ENCODE results near the gene KANK4. TPM values are rescaled to one million over a fixed set of nuclear protein-coding genes. Genes with fewer than 3 reads are reported as not detected.

KANK4 gene
- total and polyA plus RNA-seq, 8 donors, result 2.4 to 12.5 (median 8.6) TPM

- H3K27me3 ChIP-seq, result no peaks in the 10 kb centered on the region
- no peaks in the 10 kb centered on the region for H3K9me3 ChIP-seq
- TF ChIP-seq CTCF (IDR thresholded peaks at IDR 0.05), result no peak
- intact Hi-C loops (cut with DNase I), result no loop called here
- H3K36me3 ChIP-seq, result no peaks in the 10 kb centered on the region
- ATAC-seq (no peak), FAIRE-seq (no peak), DNase-seq (no peak)
- H3K27ac ChIP-seq, result no peak overlapping the region
- no peaks in the 10 kb centered on the region for H3K4me1 ChIP-seq
- 71 to 82% methylated on average over 6 of the region's 6 CpGs for WGBS, 2 donors
- H3K4me3 ChIP-seq, result no peak overlapping the region
Observed at GRCh38 chr1:62213075-62213914, 105.9 kb downstream of the KANK4 start.

- intact Hi-C loops (cut with DNase I), result no loop called here
- Histone ChIP-seq H3K27me3 (no peaks in the 10 kb centered on the region), H3K9me3 (no peaks in the 10 kb centered on the region), H3K4me3 (no peak overlapping the region), H3K4me1 (no peaks in the 10 kb centered on the region), H3K36me3 (no peaks in the 10 kb centered on the region), H3K27ac (no peak overlapping the region)
- no peak for DNase-seq
- TF ChIP-seq CTCF (IDR thresholded peaks at IDR 0.05), result no peak
- FAIRE-seq, result no peak
- WGBS, 2 donors, result 84 to 94% methylated on average over 6 of the region's 6 CpGs
- no peak for ATAC-seq
Observed at GRCh38 chr1:62212411-62212810, 106.8 kb downstream of the KANK4 start.

GRCh38 chr1:62210960-62211359 is 108.3 kb downstream of the KANK4 start:
- intact Hi-C loops (cut with DNase I), result no loop called here
- WGBS, 2 donors, result 94 to 100% methylated on average over 1 of the region's 1 CpG

GRCh38 chr1:62209931-62210595 is 109.2 kb downstream of the KANK4 start:
- WGBS, 2 donors, result 79 to 92% methylated on average over 1 of the region's 1 CpG
- H3K27me3 ChIP-seq, result no peaks in the 10 kb centered on the region
- H3K27ac ChIP-seq, result no peak overlapping the region
- FAIRE-seq, result no peak
- intact Hi-C loops (cut with DNase I), result no loop called here
- no peak overlapping the region for H3K4me3 ChIP-seq
- no peaks in the 10 kb centered on the region for H3K4me1 ChIP-seq
- no peak for ATAC-seq
- no peaks in the 10 kb centered on the region for H3K36me3 ChIP-seq
- no peak for TF ChIP-seq CTCF (IDR thresholded peaks at IDR 0.05)
- no peak for DNase-seq
- no peaks in the 10 kb centered on the region for H3K9me3 ChIP-seq

More at GRCh38 chr1:62210960-62211359, 108.3 kb downstream of the KANK4 start:
- no peak for TF ChIP-seq CTCF (IDR thresholded peaks at IDR 0.05)
- H3K27me3 ChIP-seq, result no peaks in the 10 kb centered on the region
- H3K4me1 ChIP-seq, result no peaks in the 10 kb centered on the region
- no peak for DNase-seq
- H3K27ac ChIP-seq, result no peak overlapping the region
- H3K9me3 ChIP-seq, result no peaks in the 10 kb centered on the region
- H3K4me3 ChIP-seq, result no peak overlapping the region
- no peaks in the 10 kb centered on the region for H3K36me3 ChIP-seq
- no peak for FAIRE-seq
- no peak for ATAC-seq

- no peak for DNase-seq
- WGBS, 2 donors, result 1 to 38% methylated on average over 1 of the region's 1 CpG
- FAIRE-seq, result no peak
- Histone ChIP-seq H3K4me3 (no peak overlapping the region), H3K36me3 (no peaks in the 10 kb centered on the region), H3K27ac (no peak overlapping the region), H3K9me3 (no peaks in the 10 kb centered on the region), H3K4me1 (no peaks in the 10 kb centered on the region), H3K27me3 (no peaks in the 10 kb centered on the region)
- no peak for ATAC-seq
- no peak for TF ChIP-seq CTCF (IDR thresholded peaks at IDR 0.05)
- intact Hi-C loops (cut with DNase I), result no loop called here
Observed at GRCh38 chr1:62208970-62209369, 110.3 kb downstream of the KANK4 start.
